Measurements from ENCODE around the gene G6PC1. TPM values are rescaled to one million over a fixed set of nuclear protein-coding genes. Genes with fewer than 3 reads are reported as not detected.

Gene G6PC1
- total RNA-seq, 2 experiments from 2014 or later: not detected

DNA sequence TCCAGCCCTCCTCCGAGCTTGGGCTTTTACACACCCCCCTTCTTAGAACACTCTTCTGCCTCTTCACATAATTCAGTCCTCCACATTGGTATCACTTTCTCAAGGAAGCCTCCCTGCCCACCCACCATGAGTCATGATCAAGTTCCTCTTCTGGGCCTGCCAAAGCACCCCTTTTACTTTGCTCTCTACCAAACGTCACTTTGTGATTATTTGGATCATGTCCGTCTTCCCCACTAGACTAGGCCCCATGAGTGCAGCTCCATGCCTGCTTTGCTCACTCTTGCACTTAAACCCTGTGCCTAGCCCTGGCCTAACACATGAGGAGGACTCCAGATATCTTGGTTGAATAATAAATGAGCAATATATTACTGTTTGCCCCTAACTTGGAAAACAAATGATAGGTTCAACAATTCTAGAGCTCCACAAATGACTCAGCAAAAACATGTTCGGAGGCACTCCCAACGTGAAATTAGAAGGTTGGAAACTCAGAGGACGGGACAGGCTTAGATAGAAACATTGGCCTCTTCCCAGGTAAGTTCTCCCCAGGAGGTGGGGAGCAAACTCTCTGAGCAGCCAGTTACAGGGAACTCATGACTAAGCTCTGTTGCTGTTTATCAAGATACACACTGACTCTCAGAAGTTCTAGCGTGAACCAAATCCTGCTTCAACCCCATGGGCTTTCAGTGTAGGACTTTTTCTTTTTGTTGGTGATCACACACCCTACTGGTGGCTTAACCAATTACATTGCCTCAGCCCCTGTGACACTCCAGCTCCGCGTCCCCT, 28.3 kb downstream of the G6PC1 start:
- CTCF ChIA-PET: interaction anchor here (0.8 to 1.8 kb wide), 7 partner anchors 18 to 258 kb away, joined by 3 to 8 read pairs (median 3); partner anchors contain the start of genes BECN1 and PSME3
- POLR2A ChIA-PET: interaction anchor here (0.5 to 1.0 kb wide), 2 partner anchors 74 to 95 kb away, joined by 4 read pairs; no protein-coding TSS in a partner anchor

DNA sequence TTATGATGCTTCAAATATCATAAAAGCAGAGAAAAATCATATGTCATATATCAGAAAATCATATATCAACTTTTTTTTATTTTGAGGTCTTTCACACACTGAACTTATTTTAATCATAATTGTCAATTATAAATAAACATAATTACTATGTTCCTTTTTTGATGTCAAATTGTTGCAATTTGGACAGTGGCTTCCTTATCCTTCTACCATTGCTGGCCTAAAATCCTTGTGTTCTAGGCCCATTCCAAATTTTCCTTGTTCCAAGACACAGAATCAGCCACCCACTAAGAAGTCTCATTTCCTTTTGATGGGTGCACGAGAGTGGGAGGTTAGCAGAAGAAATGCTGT, 28.9 kb downstream of the G6PC1 start:
- POLR2A ChIA-PET: interaction anchor here (1.0 kb wide), 1 partner anchor 96 kb away, joined by 4 read pairs; no protein-coding TSS in a partner anchor
- CTCF ChIA-PET: interaction anchor here (0.8 to 1.8 kb wide), 6 partner anchors 19 to 186 kb away, joined by 3 to 8 read pairs (median 4); partner anchors contain the start of genes BECN1 and PSME3

DNA sequence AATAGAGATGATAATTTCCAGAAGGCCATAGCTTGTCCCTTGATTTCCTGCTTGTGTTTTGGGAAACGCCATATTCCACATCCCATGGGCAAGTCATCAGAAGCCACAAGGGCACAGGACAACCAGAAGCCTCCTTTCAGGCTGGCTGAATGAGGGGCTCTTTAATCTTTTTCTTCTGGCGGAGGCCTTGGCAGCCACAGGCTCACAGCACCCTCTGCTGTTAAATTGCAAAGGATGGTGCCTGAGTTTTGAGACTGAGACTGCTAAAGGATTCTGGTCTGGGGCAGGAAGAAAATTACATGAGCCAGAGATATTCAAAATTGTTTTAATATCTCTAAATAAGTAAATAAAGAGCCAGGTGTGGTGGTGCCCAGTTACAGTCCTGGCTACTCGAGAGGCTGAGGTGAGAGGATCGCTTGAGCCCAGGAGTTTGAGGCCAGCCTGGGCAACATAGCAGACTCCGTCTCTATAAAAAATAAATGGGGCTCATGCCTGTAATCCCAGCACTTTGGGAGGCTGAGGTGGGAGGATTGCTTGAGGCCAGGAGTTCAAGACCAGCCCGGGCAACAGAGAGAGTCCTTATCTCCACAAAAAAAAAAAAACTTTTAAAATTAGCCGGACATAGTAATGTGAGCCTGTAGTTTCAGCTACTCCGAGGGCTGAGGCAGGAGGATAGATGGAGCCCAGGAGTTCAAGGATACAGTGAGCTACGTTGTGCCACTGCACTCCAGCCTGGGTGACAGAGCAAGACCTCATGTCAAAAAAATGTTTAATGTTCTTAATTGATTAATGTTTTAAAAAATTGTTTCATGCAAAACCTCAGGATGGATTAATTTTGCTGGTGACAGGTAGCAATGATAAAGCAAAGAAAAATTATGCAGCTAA, 37.4 kb downstream of the G6PC1 start:
- ChIA-PET CTCF (interaction anchor here (1.0 kb wide), 1 partner anchor 96 kb away, joined by 3 read pairs; no protein-coding TSS in a partner anchor), POLR2A (no interaction called here)

DNA sequence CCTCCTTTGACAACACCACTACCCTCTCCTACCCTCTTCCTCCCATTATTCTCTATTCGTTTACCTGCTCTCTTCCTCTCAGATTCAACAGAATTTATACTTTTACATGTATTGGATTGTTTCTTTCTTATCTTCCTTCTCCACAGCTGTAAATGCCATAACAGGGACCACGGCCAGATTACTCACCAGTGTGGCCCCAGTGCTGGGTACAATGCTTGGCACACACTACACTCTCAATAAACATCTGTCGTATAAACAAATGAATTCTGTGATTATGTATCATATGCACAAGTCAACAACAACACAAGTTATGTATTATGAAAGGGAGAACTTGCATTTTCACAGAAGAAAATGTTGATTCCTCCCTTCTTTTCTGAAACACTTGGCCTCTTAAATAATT, 43.6 kb downstream of the G6PC1 start:
- POLR2A ChIA-PET: no interaction called here
- CTCF ChIA-PET: no interaction called here

DNA sequence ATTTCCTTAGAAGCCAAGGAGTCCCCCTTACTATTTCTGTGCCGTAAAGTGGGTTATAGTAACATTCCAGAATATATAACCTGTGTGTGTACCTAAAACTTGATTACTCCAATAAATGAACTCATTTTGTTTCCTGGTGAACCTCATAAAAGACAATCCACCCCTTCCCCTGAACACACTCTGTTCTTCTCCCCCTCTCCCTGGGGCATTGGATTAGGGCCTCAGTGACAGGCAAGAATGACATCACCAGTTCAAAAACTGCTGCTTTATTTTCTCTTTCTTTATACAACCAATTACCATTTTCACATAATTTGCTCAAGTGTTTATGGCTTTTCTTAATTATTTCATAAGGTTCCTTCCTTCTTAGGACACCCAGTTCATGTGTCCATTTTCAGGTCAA, 46.2 kb downstream of the G6PC1 start:
- CTCF ChIA-PET: no interaction called here
- POLR2A ChIA-PET: no interaction called here

DNA sequence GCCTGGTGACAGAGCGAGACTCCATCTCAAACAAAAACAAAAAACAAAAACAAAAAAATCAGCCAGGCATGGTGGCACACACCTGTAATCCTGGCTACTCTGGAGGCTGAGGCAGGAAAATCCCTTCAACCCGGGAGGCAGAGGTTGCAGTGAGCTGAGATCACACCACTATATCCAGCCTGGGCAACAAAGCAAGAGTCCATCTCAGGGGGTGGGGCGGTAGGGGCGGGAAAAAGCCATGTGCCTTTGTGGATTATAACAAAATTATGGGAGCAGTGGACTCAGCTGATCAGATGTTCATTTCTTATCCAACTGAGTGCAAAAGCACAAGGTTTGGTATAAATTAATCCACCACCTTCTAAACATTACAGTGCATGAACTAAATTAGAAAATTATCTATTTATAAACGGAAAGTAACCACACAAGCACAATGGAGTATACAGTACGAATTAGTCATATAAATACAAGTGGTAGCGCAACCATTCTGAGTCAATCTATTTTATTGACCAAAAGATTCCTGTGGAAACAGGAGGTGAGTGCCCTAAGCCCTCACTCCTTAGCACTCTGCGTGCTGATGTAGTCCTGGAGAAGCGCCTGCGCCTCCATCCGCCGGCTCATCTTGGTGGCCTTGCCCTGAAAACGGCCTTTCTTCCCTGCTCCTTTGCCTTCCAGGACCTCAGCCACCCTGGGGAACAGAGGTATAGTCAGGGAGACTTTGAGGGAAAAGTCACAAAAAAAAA, 49.6 kb downstream of the G6PC1 start:
- CTCF ChIA-PET: no interaction called here

More for the DNA sequence above, 49.6 kb downstream of the G6PC1 start:
- POLR2A ChIA-PET: interaction anchor here (0.6 kb wide), 1 partner anchor 9 kb away, joined by 5 read pairs; no protein-coding TSS in a partner anchor

Other genes with a start within 250 kb of the G6PC1 start
- gene TUBG2, start 241.5 kb upstream of the G6PC1 start, total RNA-seq: 10 to 100 TPM; 11.4 to 12.9 TPM
- gene PLEKHH3, start 223.8 kb upstream of the G6PC1 start, total RNA-seq: 1 to 10 TPM; 1.0 to 1.4 TPM
- gene CCR10, start 219.0 kb upstream of the G6PC1 start, total RNA-seq: under 1 TPM; 0.10 to 0.38 TPM
- gene CNTNAP1, start 218.3 kb upstream of the G6PC1 start, total RNA-seq: 1 to 10 TPM; 2.9 to 3.8 TPM
- gene EZH1, start 155.8 kb upstream of the G6PC1 start, total RNA-seq: 10 to 100 TPM; 27.2 to 29.2 TPM
- gene RAMP2, start 139.6 kb upstream of the G6PC1 start, total RNA-seq: not detected
- gene VPS25, start 127.3 kb upstream of the G6PC1 start, total RNA-seq: 10 to 100 TPM; 95.2 to 96.5 TPM
- under 1 TPM; 0.23 to 0.38 TPM for gene WNK4, start 120.2 kb upstream of the G6PC1 start, total RNA-seq
- 10 to 100 TPM; 54.0 to 56.7 TPM for gene COA3, start 102.1 kb upstream of the G6PC1 start, total RNA-seq
- gene CNTD1, start 101.9 kb upstream of the G6PC1 start, total RNA-seq: not detected
- gene BECN1, start 76.5 kb upstream of the G6PC1 start, total RNA-seq: 10 to 100 TPM; 86.2 to 88.3 TPM
- 100 to 1,000 TPM; 226 to 244 TPM for gene PSME3, start 67.4 kb upstream of the G6PC1 start, total RNA-seq
- 1 to 10 TPM; 2.4 to 2.6 TPM for gene AOC2, start 56.2 kb upstream of the G6PC1 start, total RNA-seq
- gene AOC3, start 49.6 kb upstream of the G6PC1 start, total RNA-seq: 1 to 10 TPM; 1.0 TPM
- gene AARSD1, start 63.7 kb downstream of the G6PC1 start, total RNA-seq: 10 to 100 TPM; 88.5 to 95.4 TPM
- gene PTGES3L, start 79.3 kb downstream of the G6PC1 start, total RNA-seq: under 1 TPM; 0.63 to 0.80 TPM
- gene RUNDC1, start 79.8 kb downstream of the G6PC1 start, total RNA-seq: 10 to 100 TPM; 14.4 to 14.9 TPM
- gene RPL27, start 97.6 kb downstream of the G6PC1 start, total RNA-seq: 1,000 to 10,000 TPM; 1,386 to 1,409 TPM
- 10 to 100 TPM; 19.0 to 21.9 TPM for gene IFI35, start 106.0 kb downstream of the G6PC1 start, total RNA-seq
- gene VAT1, start 121.6 kb downstream of the G6PC1 start, total RNA-seq: 10 to 100 TPM; 33.6 to 36.0 TPM
- gene RND2, start 124.4 kb downstream of the G6PC1 start, total RNA-seq: under 1 TPM; 0.06 TPM
- gene BRCA1, start 224.6 kb downstream of the G6PC1 start, total RNA-seq: 10 to 100 TPM; 77.5 to 82.1 TPM

All from activated CD8-positive, alpha-beta memory T cell treated with anti-CD3 and anti-CD28 coated beads for 36 hours (primary cell).